Occipital lobe (tissue), 2 donors: ENCODE data around the gene BBX. TPM values are rescaled to one million over a fixed set of nuclear protein-coding genes. Genes with fewer than 3 reads are reported as not detected.

Source experiments
- DNase-seq: peaks from one replicate; lab custom pipeline; 2025; lab: John Stamatoyannopoulos, UW
- total RNA-seq: library from RNA; depleted of rRNA; stranded (reverse); fragments of >200 nt; gene quantifications from one replicate; pipeline ENCODE4 v1.2.3, GENCODE V29; 2014

The BBX gene
- total RNA-seq, 1 donor from 2014 or later: 33.1 TPM

GRCh38 chr3:107740992-107741896 is 218.5 kb downstream of the BBX start:
- no peak for DNase-seq

DNA sequence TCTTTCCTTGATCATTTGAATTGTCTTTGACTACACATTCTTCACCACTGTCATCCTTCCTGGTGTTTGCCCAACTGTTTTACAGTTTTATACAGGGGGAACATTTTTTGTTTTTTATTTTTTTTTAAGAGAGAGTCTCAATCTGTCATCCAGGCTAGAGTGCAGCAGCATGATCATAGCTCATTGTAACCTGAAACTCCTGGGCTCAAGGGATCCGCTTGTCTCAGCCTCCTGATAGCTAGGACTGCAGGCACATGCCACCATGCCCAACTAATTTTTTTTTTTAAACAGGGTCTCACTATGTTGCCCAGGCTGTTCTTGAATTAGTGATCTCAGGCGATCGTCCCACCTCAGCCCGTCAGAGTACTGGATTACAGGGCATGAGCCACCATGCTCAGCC is 222.6 kb downstream of the BBX start:
- no peak for DNase-seq

GRCh38 chr3:107752202-107752990 is 229.6 kb downstream of the BBX start:
- DNase-seq: no peak

- DNase-seq: peak; percentile 28
Measured at GRCh38 chr3:107753494-107753893, 230.7 kb downstream of the BBX start.

DNA sequence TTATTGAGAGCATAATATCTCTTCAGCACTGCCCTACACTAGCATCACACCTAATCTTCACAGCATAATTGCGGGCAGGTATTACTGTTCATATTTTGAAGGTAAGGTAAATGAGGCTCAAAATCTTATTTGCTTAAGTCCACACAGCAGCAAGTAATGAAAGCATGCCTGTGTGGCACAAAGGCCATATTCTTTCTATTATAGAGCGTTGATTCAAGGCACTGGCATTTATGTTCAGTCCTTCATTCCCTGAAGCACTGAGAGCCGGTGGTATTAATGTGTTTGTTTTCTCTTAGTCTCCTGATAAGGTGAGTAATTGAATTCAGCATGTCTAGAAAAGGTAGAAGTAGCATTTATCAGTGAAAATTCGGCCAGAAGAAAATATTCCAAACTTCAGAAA is 231.2 kb downstream of the BBX start:
- no peak for DNase-seq

GRCh38 chr3:107756649-107757048 is 233.9 kb downstream of the BBX start:
- DNase-seq: no peak

DNA sequence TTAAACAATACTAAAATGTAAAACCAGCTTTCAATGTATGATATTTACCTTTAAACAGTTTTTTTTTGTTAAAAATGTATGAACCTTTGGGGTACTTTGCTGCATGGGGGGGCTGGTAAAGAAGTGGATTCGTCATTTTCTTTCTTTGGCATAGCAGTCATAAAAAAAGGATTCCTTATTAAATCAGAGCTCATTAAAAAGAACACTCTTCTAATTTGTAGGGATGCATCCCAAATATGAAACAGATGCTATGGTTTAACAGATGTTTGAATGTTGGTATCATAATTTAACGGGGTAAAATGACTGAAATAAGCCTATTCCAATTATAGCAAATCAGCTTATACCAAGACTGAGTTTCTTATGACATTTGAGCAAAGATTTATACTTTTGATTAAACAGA is 234.4 kb downstream of the BBX start:
- no peak for DNase-seq

GRCh38 chr3:107760144-107760543 is 237.4 kb downstream of the BBX start:
- DNase-seq: no peak

DNA sequence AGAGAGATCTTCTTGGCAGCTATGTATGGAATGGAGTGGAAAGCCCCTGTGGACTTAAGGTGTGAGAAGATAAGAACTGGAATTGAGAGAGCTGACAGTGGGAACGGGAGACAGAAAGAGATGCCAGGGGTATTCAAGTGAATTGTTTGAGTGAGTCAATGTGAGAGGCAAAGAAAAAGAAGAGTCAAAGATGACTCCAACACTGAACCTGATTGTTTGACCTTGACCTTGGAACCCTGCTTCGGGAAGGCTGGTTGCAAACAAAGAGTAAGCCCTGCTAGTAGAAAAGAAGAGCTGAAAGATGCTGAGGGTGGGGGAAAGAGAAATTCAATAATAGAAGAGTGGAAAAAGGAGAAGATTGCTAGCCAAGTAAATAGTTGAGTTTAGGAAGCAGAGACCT is 238.6 kb downstream of the BBX start:
- DNase-seq: no peak

DNA sequence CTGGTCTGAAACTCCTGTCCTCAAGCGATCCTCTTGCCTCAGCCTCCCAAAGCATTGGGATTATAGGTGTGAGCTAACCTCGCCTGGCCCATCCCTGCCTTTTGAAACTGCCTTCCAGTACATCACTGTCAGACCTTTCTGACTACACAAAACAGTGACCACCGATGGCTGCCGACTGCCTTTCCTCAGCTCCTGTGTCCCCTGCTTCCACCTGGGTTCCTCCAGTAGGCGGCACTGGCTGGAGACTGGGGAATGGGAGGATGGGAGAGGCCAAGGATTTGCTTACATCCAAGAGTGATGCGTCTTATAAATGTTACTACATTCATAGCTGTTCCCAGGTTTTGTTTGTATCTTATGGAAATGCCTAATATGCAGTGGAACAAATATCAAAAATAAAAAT is 242.8 kb downstream of the BBX start:
- DNase-seq: no peak

- no peak for DNase-seq
Measured at GRCh38 chr3:107767897-107768605, 245.3 kb downstream of the BBX start.

DNA sequence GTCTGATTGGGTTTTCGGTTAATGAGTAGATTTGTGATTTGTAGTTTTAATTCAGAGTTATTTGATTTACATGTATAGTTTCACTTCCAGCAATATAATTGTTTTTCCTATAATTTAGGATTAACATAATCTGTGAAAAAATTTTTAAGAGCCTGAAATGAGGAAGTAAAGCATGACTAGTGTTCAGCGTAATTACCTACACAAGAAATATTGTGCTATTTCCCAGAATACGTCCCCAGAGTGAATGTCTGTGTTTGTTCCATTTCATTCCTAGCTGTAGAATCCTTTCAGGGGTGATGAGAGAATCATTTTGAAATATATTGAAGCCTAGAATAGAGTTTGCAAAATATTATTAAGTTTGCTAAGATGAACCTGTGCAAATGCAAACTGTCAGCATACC is 247.1 kb downstream of the BBX start:
- DNase-seq: no peak

- DNase-seq: no peak
Measured at GRCh38 chr3:107772016-107772415, 249.3 kb downstream of the BBX start.

GRCh38 chr3:107775974-107776373 is 253.2 kb downstream of the BBX start:
- DNase-seq: no peak

DNA sequence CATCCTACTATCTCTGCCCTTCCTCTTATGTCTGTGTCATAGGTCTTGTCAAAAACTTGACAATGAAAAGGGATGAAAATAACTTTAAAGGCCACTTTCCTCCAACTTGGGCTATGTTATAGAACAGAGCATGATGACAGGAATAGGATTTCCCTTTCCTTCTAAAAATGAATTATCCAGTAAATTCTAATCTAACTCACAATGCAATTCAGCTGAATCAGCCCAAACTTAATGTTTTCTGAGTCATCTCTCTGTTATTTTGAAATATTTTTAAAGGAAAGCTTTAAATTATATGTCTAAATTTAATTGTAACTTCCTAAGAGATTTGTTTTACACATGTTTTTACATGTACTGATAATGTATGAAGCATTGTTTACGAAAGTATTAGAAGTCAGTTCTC is 258.5 kb downstream of the BBX start:
- DNase-seq: no peak

DNA sequence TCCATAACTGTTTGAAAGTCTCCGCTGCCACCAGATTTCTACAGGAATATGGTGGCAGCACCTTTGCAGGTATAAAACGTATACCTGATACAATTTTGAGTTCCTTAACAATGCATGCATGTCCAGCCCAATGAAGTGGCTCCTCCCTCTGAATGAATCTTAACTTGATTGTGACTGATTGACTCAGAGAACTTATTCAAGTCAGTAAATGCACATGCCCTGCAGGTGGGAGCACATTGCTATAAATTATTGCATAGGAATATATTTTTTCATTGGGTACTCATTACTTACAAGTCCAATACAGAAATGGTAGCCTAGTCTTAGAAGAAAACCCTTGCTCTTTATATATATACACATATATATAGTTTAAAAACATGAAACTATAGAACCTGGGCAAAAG is 259.3 kb downstream of the BBX start:
- no peak for DNase-seq

DNA sequence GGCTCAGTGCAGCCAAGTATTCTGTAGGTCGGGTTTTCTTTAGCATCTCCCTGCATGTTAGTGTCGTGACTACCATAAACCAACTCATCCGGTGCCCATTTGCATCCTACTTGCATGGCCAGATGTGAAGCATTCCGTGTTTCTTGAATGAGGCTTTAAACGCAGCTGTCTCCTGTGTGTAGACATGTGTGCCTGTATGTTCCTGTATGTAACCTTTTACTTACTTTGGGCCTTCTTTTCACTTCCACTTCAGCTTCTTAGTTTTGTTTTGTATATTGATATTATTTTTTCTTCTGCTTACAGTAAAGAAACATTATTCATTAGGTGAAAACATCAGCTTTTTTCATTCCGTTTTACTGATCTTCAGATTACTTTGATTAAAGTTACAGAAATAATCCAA is 267.9 kb downstream of the BBX start:
- no peak for DNase-seq

- no peak for DNase-seq
Measured at GRCh38 chr3:107791027-107791426, 268.3 kb downstream of the BBX start.

DNA sequence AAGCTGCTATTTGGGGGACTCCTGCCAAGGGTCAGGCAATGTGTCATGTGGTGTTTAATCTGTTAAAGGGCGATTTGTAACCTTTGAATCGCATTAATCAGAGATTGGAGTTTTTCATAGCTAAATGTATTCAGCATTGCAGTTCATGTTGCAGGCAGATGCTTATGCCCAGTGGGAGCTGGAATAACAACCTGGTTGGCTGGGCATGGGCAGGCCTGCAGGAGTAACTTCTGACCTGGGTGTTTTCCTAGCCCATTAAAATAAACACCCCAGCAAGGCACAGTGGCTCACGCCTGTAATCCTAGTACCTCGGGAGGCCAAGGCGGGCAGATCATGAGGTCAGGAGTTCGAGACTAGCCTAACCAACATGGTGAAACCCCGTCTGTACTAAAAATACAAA is 268.7 kb downstream of the BBX start:
- DNase-seq: no peak

- DNase-seq: no peak
Measured at GRCh38 chr3:107794664-107795443, 272.1 kb downstream of the BBX start.

- no peak for DNase-seq
Measured at GRCh38 chr3:107795514-107796094, 272.8 kb downstream of the BBX start.
